Measurements from ENCODE around the gene TP53TG5.

The TP53TG5 gene

DNA sequence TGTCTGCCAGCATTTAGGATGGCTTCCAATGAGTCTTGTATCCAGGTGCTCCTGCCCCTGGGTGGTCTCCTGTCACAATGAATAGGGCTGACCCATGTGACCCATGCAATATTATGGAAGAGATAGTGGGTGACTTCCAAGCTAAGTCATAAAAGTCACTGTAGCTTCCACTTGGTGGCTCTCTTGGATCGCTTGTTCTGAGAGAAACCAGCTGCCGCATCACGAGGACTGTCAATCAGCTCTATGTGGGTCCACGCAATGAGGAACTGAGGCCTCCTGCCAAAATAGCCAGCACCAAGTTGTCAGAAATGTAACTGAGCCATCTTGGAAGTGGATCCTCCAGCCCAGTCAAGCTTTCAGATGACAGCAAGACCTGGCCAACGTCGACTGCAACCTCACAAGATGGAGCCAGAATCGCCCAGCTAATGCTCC is 55.2 kb downstream of the TP53TG5 start:
- H3K4ac ChIP-seq (ENCODE audit: low read length), result no peak overlapping the region
- H3K4me3 ChIP-seq (ENCODE audit: low read length in 2 of 2), result no peak overlapping the region
- H2AFZ ChIP-seq (ENCODE audit: low read length), result peak overlapping the region; percentile 62
- no peak overlapping the region for H3K27ac ChIP-seq (replicated peaks; ENCODE audit: low read length)
- H2BK12ac ChIP-seq (ENCODE audit: low read length), result no peak overlapping the region
- H3K4me1 ChIP-seq (ENCODE audit: control insufficient read depth in 2 of 2, insufficient read depth in 1 of 2, low read depth in 1 of 2, low read length in 2 of 2), result peaks cover 0 to 3% of the 10 kb centered on the region in 2 donors
- no peaks in the 10 kb centered on the region for H3K9me3 ChIP-seq (replicated peaks in 1 of 2; ENCODE audit: control insufficient read depth in 2 of 2, insufficient read depth in 1 of 2, low read depth in 1 of 2, low read length in 2 of 2)
- no peaks in the 10 kb centered on the region for H3K79me1 ChIP-seq (ENCODE audit: low read depth, low read length)
- H2BK5ac ChIP-seq (ENCODE audit: low read length), result no peak overlapping the region
- no peak overlapping the region for H4K91ac ChIP-seq (ENCODE audit: low read depth, low read length, poor library complexity)
- no peak overlapping the region for H3K4me2 ChIP-seq (ENCODE audit: insufficient read depth, low read length, poor library complexity, severe bottlenecking)
- no peak for DNase-seq (ENCODE audit: low spot score)
- no peak overlapping the region for H2AK5ac ChIP-seq (ENCODE audit: low read depth, low read length)
- H2BK15ac ChIP-seq (ENCODE audit: low read length), result no peak overlapping the region
- WGBS, 2 donors (ENCODE audit: extremely low coverage in 2 of 2, insufficient read length in 2 of 2, insufficient replicate concordance in 1 of 2), result no CpG with 5 or more reads among the region's 7 CpGs
- H3K14ac ChIP-seq (ENCODE audit: low read length), result no peak overlapping the region
- H4K8ac ChIP-seq (ENCODE audit: low read depth, low read length), result no peak overlapping the region
- no peak overlapping the region for H3K23ac ChIP-seq (ENCODE audit: low read depth, low read length, poor library complexity)
- peaks cover 0 to 6% of the 10 kb centered on the region in 2 donors for H3K36me3 ChIP-seq (replicated peaks in 1 of 2; ENCODE audit: control insufficient read depth in 2 of 2, insufficient read depth in 2 of 2, low read length in 2 of 2)
- H2BK120ac ChIP-seq (ENCODE audit: low read depth, low read length), result no peak overlapping the region
- no peaks in the 10 kb centered on the region for H3K27me3 ChIP-seq (ENCODE audit: control insufficient read depth in 3 of 3, insufficient read depth in 3 of 3, low read depth in 1 of 3, low read length in 3 of 3)
- H3K18ac ChIP-seq (ENCODE audit: low read length), result no peak overlapping the region
- H3K9ac ChIP-seq (ENCODE audit: low read depth, low read length, poor library complexity), result no peak overlapping the region

Small RNA genes within 50 kb of the gene (small RNA-seq; reads per million reads assigned to genes)
- 4.7 reads per million, percentile 17 among the genes with 10 or more reads in this experiment for gene MIR6812 (ENCODE audit: insufficient read depth)
